OCI-LY3 (cell line): ENCODE results near the gene SPEN.

Experiments used
- EZH2phosphoT487 ChIP-seq: fragments of 200-600 bp; shearing (Covaris generic); IDR thresholded peaks from 2 replicates; pipeline ENCODE4 v1.6.1; 2018; ENCODE audit warnings: antibody characterized with exemption, mixed run types, low read depth
- TF ChIP-seq, protein P1 (sequence below): fragments of 200-600, 300-600 bp; sonication (generic); IDR thresholded peaks from 2 replicates; pipeline ENCODE4 v1.5.1; 2014; ENCODE audit warnings: antibody characterized with exemption, low read length, low read depth

DNA sequence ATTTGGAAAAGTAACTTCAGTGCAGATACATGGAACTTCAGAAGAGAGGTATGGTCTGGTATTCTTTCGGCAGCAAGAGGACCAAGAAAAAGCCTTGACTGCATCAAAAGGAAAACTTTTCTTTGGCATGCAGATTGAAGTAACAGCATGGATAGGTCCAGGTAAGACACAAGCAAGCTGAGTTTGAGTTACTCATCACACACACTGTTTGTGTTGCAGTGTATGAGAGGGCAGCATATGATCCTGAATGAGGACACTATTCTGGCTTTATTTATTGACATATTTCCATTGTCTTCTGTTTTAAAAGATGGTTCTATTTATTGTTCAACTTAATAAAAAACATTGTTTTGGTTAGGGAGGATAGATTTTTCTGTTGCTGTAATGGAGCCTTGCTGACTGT, 63.6 kb downstream of the SPEN start:
- TF ChIP-seq, protein P1, sequence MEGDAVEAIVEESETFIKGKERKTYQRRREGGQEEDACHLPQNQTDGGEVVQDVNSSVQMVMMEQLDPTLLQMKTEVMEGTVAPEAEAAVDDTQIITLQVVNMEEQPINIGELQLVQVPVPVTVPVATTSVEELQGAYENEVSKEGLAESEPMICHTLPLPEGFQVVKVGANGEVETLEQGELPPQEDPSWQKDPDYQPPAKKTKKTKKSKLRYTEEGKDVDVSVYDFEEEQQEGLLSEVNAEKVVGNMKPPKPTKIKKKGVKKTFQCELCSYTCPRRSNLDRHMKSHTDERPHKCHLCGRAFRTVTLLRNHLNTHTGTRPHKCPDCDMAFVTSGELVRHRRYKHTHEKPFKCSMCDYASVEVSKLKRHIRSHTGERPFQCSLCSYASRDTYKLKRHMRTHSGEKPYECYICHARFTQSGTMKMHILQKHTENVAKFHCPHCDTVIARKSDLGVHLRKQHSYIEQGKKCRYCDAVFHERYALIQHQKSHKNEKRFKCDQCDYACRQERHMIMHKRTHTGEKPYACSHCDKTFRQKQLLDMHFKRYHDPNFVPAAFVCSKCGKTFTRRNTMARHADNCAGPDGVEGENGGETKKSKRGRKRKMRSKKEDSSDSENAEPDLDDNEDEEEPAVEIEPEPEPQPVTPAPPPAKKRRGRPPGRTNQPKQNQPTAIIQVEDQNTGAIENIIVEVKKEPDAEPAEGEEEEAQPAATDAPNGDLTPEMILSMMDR, result no peak
- TF ChIP-seq EZH2phosphoT487, result no peak
